Measurements from ENCODE around the gene NSUN2.

GRCh38 chr5:6592601-6593000, 40.2 kb downstream of the NSUN2 start:
- TF ChIP-seq, protein P1, sequence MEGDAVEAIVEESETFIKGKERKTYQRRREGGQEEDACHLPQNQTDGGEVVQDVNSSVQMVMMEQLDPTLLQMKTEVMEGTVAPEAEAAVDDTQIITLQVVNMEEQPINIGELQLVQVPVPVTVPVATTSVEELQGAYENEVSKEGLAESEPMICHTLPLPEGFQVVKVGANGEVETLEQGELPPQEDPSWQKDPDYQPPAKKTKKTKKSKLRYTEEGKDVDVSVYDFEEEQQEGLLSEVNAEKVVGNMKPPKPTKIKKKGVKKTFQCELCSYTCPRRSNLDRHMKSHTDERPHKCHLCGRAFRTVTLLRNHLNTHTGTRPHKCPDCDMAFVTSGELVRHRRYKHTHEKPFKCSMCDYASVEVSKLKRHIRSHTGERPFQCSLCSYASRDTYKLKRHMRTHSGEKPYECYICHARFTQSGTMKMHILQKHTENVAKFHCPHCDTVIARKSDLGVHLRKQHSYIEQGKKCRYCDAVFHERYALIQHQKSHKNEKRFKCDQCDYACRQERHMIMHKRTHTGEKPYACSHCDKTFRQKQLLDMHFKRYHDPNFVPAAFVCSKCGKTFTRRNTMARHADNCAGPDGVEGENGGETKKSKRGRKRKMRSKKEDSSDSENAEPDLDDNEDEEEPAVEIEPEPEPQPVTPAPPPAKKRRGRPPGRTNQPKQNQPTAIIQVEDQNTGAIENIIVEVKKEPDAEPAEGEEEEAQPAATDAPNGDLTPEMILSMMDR (conservative IDR thresholded peaks at IDR 0.05; ENCODE audit: low read depth, low read length) = no peak
- TF ChIP-seq ELK1 (IDR thresholded peaks at IDR 0.05; ENCODE audit: borderline replicate concordance, low read depth, low read length) (no peak), RCOR1 (IDR thresholded peaks at IDR 0.05; ENCODE audit: insufficient replicate concordance, low read length) (no peak), MXI1 (IDR thresholded peaks at IDR 0.05; ENCODE audit: borderline replicate concordance, low read depth, low read length) (no peak), MAZ (IDR thresholded peaks at IDR 0.05; ENCODE audit: borderline replicate concordance, low read depth, low read length) (no peak), POLR2A (IDR thresholded peaks at IDR 0.05; ENCODE audit: low read depth, low read length) (no peak), MAFK (IDR thresholded peaks at IDR 0.05; ENCODE audit: low read depth, low read length) (no peak), FOS (IDR thresholded peaks at IDR 0.05; ENCODE audit: low read depth, low read length) (no peak)
